Left colon (tissue), 2 donors: ENCODE measurements around the gene NFIX. TPM values are rescaled to one million over a fixed set of nuclear protein-coding genes. Genes with fewer than 3 reads are reported as not detected.
A peak's percentile ranks its signal among the peaks of the same experiment; 100 is the strongest.

Experiments used
- ATAC-seq: fragments of 200-7000 bp; cut with Tn5 transposase; one replicate; pipeline ENCODE4 v1.9.1; 2020; ENCODE audit warnings: mild to moderate bottlenecking, moderate library complexity
- DNase-seq, 2 donors: peaks; one replicate each; pipeline ENCODE4 v3.0.0-alpha.2; 2020
- intact Hi-C, 2 donors: fragments of 100-400 bp; cut with DNase I in 1 of 2; cut with micrococcal nuclease in 1 of 2; formaldehyde crosslinking; loops; one replicate each; pipeline versions ENCODE4 v1.11.2 to v1.14.0; 2022; cut with DNase I, micrococcal nuclease
- total RNA-seq, 2 donors: library from RNA; stranded (reverse); fragmentation: NEBNext Ultra II Directional; extraction: Animal tissue kit (Norgen Biotek cat#: 25700); gene quantifications; one replicate each; pipeline ENCODE4 v1.2.1, GENCODE V29; 2021
- donor health status: DM: no; HTN: no; CAD: no.
- donor health status: DM: yes; HTN: yes; CAD: no.

NFIX gene
- total RNA-seq, 2 donors from 2014 or later, result 49.8 to 61.7 TPM

GRCh38 chr19:13090511-13091231 is 95.4 kb downstream of the NFIX start:
- no peak for DNase-seq
- ATAC-seq, result no peak
- intact Hi-C loops, result loop anchor here (5.0 to 10.0 kb wide), 2 partner anchors 106 to 108 kb away; no protein-coding TSS in a partner anchor

- intact Hi-C loops, result loop anchor here (5.0 to 10.0 kb wide), 2 partner anchors 107 to 109 kb away; no protein-coding TSS in a partner anchor
- ATAC-seq (no peak), DNase-seq (no peak)
Observed at GRCh38 chr19:13091400-13092157, 96.3 kb downstream of the NFIX start.

- intact Hi-C loops, result loop anchor here (5.0 to 10.0 kb wide), 2 partner anchors 107 to 110 kb away; no protein-coding TSS in a partner anchor
- DNase-seq (no peak), ATAC-seq (no peak)
Observed at GRCh38 chr19:13092158-13092543, 96.9 kb downstream of the NFIX start.

DNA sequence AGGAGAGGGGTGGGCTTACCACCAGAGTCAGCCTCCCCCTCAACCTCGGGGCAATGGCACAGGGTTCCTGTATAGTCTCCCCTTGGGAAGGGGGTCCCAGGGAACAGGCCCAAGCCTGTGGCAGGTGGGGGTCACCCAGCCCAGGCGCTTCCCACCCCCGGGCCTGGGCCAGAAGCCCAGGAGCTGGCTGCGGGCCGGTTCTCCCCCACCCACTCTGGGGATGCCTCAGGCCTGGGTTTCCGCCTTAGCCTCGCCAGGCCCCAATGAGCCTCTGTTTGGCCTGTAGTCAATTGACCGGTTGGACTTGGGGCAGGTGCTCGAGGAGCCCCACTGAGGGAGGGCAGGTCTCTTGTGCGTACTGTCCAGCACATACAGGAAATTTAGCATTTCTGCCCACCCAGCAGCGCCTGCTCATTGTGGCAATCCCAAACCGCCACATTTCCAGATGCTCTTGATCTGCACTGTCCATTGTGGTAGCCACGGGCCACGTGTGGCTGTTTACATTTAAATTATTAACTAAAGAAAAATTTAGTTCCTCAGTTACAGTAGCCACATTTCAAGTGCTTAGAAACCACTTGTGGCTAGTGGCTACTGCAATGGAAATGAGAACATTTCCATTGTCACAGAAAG is 97.4 kb downstream of the NFIX start:
- no peak for ATAC-seq
- intact Hi-C loops, result loop anchor here (5.0 to 10.0 kb wide), 2 partner anchors 108 to 110 kb away; no protein-coding TSS in a partner anchor
- no peak for DNase-seq

DNA sequence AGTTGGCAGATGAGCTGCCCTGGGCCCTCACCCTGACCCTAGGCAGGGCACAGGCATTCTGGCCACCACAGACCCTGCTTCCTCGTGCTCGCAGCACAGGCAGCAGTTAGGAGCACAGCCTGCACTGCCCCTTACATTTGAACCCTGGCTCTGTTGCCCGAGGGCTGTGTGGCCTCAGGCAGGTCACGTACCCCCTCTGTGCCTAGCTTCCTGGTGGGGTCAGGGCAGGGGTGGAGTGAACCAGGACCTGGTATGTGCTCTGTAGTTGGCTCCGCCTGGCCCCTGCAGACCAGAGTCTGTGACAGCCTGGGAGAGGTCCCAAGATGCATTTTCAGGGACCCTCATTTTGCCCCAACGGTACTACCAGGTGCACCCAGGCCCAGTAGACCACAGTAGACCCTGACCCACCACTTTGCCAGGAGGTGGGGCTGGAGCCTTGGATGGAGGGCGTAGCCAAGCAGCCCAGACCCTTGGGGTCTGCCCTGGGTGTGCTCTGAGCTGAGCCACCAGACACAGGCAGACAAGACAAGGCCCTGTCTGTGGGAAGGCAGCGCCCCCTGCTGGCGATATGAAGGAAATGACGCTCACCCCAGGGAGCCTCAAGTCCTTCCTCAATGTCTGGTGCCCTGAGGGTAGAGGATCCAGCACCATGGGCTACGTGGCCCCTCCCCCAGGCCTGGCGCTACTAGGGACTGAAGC is 98.3 kb downstream of the NFIX start:
- ATAC-seq, result peak; percentile 74
- peak; percentile 75 to 82 for DNase-seq
- intact Hi-C loops, result loop anchor here (5.0 to 10.0 kb wide), 2 partner anchors 109 to 111 kb away; no protein-coding TSS in a partner anchor

DNA sequence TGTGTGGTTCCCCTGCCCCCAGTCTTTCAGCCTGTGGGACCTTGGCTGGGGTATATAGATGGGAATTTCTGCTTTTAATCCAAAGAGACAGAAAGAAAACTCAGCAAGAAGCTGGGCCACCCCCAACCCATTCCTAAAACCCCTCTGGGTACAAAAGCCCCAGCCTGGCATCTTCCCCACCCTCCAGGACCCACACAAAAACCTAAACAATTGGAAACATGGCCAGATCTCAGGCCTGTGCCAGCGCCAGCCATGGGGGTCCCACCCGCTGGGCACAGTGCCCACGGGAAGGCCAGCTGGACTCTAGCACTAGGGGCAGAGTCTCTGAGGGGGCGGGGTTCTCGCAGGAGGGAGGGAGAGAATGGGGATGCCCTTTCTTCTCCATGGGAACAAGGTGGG is 98.8 kb downstream of the NFIX start:
- ATAC-seq (peak; percentile 19), DNase-seq (peak in 1 of 2 donors; percentile 48)
- intact Hi-C loops, result loop anchor here (5.0 to 10.0 kb wide), 2 partner anchors 109 to 112 kb away; no protein-coding TSS in a partner anchor

DNA sequence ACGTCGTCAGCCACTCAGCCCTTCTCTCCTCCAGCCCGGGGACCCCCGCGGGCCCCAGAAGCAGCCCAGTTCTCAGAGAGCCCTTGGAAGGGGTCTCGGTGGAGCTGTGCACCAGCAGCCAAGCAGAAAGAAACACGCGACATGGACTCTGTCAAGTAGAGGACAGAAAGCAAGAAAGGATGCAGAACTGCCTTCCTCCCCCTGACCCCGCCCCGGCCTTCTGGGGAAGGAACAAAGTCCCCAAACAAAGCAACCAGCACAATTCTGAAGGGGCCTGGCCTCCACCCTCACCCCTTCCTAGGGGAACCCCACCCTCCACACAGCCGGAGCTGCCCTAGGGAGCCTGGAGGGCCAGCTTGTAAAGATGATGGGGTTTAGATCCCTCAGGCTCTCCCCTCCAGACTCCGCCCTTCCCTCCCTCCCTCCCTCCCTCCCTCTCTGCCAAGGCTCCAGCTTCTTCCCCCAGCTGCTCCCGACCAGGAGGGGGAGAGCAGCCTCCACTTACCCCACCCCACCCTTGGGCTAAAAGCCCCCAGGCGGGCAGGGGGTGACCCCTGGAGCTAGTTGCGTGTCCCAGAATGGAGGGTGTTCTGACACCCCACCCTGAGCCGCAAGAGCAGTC is 99.6 kb downstream of the NFIX start:
- intact Hi-C loops, result loop anchor here (5.0 to 10.0 kb wide), 2 partner anchors 110 to 113 kb away; no protein-coding TSS in a partner anchor
- ATAC-seq, result no peak
- peak in 1 of 2 donors; percentile 40 for DNase-seq

GRCh38 chr19:13095393-13095784 is 100.1 kb downstream of the NFIX start:
- peak in 1 of 2 donors; percentile 46 for DNase-seq
- no peak for ATAC-seq
- intact Hi-C loops, result loop anchor here in 1 of 2 donors (10.0 kb wide), 1 partner anchor 111 kb away; no protein-coding TSS in a partner anchor

- intact Hi-C loops, result loop anchor here in 1 of 2 donors (10.0 kb wide), 1 partner anchor 111 kb away; no protein-coding TSS in a partner anchor
- ATAC-seq, result no peak
- DNase-seq, result peak in 1 of 2 donors; percentile 38
Observed at GRCh38 chr19:13095934-13096927, 101.0 kb downstream of the NFIX start.

- no peak for ATAC-seq
- intact Hi-C loops, result loop anchor here in 1 of 2 donors (10.0 kb wide), 1 partner anchor 112 kb away; no protein-coding TSS in a partner anchor
- no peak for DNase-seq
Observed at GRCh38 chr19:13097033-13097462, 101.8 kb downstream of the NFIX start.

DNA sequence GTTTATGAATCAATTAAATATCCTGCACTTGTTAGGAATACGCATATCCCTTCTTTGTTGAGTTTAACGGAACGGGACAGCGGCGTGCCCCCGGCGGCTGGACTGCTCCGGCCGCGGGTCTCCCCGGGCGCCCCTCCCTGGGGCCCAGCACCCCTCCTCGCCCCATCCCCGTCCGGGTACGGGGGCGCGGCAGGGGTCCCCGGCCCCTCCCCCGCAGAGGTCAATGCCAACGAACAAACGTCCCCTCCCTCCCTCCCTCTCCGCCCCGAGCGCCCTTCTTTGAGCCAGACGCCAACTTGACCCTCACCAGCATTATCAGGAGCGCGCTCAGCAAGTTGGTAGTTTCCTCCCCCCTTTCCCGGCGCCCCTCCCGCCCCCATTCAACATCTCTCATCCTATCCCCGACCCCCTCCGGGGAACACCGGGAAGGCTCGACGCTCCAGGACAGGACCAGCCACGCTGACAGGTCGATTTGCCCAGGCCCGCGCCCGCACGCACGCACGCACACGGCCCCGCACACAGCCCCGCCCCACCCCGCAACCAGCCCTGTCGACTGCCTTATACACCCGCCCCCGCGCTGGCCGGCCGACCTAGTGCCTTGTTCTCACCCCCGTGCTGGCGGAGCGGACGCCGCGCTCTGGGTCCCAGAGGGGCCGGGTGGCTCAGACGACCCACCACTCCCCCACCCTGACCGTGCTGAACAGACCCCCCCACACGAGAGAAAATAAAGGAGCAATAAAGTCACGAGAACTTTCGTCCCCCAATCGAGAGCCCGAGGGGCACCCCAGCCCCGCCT is 102.4 kb downstream of the NFIX start:
- intact Hi-C loops, result loop anchor here in 1 of 2 donors (10.0 kb wide), 1 partner anchor 113 kb away; no protein-coding TSS in a partner anchor
- no peak for ATAC-seq
- peak in 1 of 2 donors; percentile 63 for DNase-seq

DNA sequence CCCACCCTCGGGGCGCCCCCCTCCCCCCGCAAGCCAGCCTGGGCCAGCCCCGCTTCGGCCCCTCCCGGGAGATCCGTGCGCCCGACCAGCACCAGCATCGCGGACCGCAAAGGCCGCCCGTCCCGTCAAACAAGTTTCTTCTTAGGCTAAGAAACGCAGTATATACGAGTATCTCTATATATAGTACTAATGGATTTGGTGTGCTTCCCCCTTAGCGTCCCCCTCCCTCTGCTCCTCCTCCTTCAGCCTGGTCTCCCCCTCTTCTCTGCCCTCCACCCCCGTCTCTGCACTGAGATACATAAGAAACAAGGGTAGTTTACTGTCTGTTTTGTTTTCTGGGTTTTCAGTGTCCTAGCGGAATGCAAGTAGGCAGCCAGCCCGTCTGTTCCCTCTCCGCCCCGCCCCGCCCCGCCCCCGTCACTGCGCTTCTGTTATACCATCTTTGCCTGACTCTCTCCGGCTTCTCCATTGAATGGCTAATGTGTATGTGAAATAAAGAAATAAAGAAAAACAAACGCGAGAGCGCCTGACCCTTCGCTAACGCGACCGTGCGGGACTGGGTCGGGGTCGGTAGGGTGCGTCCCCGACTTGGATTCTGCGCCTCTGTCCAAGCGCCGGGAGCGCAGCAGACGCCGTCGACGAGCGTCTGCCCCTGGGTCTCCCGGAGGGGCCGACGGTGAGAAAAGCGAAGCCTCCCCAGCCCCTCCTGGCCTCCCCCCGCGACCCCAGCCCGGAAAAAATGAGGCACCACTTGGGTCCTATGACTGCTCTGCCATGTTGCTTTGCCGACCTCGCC is 103.2 kb downstream of the NFIX start:
- DNase-seq, result peak in 1 of 2 donors; percentile 50
- intact Hi-C loops, result loop anchor here in 1 of 2 donors (10.0 kb wide), 1 partner anchor 114 kb away; no protein-coding TSS in a partner anchor
- peak; percentile 36 for ATAC-seq

GRCh38 chr19:13099073-13099999 is 104.1 kb downstream of the NFIX start:
- intact Hi-C loops, result loop anchor here in 1 of 2 donors (10.0 kb wide), 1 partner anchor 115 kb away; no protein-coding TSS in a partner anchor
- ATAC-seq (peak; percentile 76), DNase-seq (peak; percentile 86 to 88)
